HG02798 (cell line): ENCODE results near the gene VAMP1.
A peak's percentile ranks its signal among the peaks of the same experiment; 100 is the strongest.
"Not testable (repeated sequence)": the region's sequence is repeated elsewhere in the genome, so short reads cannot be mapped to it uniquely, and the experiment has no call there.

Experiments
- ATAC-seq: cut with Tn5 transposase; IDR thresholded peaks from one replicate; pipeline ENCODE4 v1.9.1; 2021; ENCODE audit warnings: mild to moderate bottlenecking; ENCODE audit not compliant: unreplicated experiment, poor library complexity

Gene VAMP1, protein sequence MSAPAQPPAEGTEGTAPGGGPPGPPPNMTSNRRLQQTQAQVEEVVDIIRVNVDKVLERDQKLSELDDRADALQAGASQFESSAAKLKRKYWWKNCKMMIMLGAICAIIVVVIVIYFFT

DNA sequence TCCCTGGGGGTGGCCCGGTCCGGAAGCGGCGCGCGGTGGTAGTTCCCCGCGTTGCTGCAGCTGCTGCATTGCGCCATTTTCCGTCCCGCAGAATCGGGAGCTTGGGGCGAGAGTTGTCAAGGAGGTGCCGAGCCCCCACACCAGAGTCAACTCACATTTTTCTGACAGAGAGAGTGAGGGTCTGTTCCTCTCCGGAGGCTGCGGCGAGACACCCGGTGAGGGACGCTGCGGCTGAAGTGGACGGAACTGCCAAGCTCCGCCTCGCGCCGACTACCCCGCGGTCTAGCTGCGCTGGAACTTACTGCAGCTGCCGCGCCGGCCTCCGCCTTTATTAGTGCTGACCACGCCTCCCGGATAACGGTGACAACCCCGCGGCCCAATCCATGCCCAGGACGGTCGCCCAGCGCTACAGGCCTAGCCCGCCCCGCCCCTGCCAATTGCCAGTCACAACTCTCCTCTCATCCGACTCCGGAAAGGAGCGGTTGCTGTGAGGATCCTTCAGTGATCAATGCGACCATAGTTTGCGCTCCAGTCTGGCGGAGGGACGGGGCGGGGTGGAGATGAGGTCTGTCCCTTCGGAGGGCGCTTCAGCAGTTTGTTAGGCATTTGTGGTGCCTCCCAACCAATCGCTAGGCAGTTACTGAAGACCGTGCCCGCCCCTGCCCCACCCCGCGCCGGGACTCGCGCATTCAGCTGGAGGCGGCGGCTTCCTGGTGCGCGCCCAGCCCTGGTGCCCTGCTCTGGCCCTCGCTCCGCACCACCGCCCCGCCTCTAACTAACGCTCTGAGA is at the start of gene VAMP1:
Gene VAMP1, minus strand, starts transcription at position 303 of the 789 bp plus-strand sequence. Its CDS starts 146 bp downstream, at position 157.
- ATAC-seq: peak; percentile 88

- no peak for ATAC-seq
Measured at GRCh38 chr12:6520186-6520585, 49.7 kb upstream of the VAMP1 start.

- no peak for ATAC-seq
Measured at GRCh38 chr12:6508087-6508486, 37.6 kb upstream of the VAMP1 start.

DNA sequence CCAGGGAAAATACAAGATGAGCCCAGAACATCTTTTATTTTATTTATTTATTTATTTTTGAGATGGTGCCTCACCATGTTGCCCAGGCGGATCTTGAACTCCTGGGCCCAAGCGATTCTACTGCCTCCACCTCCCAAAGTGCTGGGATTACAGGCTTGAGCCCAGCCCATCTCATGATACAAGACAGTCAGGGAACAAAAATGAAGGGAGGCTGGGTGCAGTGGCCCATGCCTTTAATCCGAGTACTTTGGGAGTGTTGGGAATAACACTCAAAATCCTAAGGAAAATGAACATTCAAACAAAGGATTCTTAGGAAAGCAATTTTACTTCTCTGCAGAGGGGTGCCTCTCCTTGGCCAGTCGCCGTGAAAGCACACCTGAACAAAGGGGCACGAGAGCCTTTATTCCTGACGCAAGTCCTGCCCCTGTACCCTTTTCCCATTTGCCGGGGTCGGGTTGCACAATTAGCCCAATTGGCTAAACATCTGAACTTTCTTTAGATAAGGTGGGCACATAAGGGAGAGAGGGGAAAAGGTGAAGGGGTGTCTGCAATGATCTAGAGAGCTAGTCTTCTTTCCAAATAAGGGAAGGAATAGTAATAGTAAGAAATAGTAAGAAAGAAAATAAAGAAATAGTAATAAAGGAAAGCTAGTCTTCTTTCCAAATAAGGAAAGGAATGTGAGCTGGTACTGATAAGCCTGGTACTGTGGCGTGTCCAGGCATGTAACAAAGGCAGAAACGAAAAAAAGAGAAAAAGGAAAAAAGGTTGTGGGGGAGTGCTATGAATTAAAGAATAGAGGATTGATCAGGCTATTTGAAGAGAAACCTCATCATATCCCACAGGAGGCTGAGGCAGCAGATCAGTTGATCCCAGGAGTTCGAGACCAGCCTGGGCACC is 36.9 kb upstream of the VAMP1 start:
- ATAC-seq: no peak

- ATAC-seq: no peak
Measured at GRCh38 chr12:6500466-6500865, 30.0 kb upstream of the VAMP1 start.

GRCh38 chr12:6497291-6497690 is 26.8 kb upstream of the VAMP1 start:
- not testable (repeated sequence) for ATAC-seq

DNA sequence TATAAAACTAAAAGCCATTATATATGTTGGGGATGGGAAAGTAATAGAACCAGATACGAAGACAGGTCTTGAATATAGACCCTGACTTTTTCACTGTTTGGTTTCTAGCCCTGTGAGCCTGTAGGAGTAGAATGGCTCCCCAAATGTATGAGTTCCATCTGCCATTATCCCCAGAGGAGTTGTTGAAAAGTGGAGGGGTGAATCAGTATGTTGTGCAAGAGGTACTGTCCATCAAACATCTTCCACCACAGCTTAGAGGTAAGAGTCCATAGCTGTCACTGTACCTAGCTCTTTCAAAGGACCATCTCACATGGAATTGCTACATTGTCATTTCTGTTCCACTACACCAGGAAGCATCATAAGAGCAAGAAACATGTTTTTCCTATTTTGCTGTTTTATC is 24.5 kb upstream of the VAMP1 start:
- ATAC-seq: no peak

DNA sequence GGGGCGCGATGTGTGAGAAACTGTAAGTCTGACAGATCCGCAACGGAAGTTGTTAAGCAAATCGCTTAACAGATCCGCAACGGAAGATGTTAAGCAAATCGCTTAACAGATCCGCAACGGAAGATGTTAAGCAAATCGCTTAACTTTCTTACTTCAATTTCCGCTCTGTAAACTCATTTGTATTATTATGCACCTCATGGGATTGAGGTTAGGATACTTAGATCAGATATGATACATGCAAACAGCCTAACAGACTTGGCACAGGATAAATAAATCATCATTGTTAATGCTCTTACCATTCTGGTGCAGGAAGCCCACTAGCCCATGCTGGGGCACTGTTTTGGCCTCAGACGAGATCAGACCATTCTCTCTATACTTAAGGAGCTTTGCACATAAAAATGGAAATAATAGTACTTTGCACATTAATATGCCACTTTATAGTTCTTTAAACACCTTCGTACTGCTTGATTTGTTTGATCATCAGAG is 23.8 kb upstream of the VAMP1 start:
- no peak for ATAC-seq

DNA sequence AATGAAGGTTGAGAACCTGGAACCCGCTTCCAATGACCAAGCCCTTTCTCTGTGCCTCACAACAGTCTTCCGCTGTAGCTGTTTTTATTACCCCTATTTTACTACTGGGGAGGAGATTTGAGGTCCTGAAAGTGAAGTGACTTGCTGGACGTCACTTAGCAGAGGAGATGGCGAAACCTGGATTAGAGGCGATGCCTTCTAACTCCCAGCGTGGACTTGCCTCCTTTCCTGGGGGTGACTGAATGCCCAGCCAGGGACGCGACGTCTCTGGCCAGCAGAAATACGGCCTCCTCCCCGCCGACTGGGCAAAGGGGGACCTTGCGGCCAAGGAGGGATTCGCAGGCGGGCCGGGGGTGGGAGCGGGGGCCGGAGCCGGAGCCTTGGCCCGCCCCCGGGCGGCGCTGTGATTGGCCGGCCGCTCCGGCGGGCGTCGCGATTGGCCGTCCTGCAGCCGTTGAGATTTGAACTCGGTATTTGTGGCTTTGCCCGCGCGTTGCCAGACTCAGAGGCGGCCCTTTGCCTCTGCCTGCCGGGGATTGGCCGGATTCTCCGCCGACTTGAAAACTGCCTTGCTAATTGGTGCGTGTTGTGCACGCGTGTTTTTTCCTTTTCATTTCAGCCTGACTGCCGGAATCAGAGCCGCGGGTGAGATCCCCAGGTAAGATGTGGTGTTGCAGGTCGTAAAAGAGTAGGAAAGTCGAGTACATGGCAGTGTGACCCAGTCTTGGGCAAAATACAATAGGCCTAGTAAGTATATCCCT is 23.2 kb upstream of the VAMP1 start, which contains the start of gene NCAPD2:
Gene NCAPD2, plus strand, starts transcription at position 606 of the 761 bp plus-strand sequence. CDS start 997 bp downstream, outside the sequence.
- peak; percentile 93 for ATAC-seq

- ATAC-seq: peak; percentile 73
Measured at GRCh38 chr12:6492838-6493496, 22.5 kb upstream of the VAMP1 start, which contains the start of gene MRPL51. Gene MRPL51 (minus strand): TSS chr12:6493262. CDS start chr12:6493136, 126 bp downstream.

DNA sequence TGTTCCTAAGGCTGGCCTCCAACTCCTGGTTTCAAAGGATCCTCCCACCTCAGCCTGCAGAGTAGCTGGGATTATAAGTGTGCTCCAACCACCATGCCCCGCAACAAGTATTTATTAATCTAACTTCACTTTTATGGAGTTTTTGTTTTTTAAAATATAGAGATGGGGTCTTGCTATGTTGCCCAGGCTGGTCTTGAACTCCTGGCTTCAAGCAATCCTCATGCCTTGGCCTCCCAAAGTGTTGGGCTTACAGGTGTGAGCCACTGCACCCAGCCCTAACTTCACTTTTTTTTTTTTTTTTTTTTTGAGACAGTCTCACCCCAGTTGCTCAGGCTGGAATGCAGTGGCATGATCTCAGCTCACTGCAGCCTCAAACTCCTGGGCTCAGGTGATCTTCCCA is 20.2 kb upstream of the VAMP1 start:
- not testable (repeated sequence) for ATAC-seq

DNA sequence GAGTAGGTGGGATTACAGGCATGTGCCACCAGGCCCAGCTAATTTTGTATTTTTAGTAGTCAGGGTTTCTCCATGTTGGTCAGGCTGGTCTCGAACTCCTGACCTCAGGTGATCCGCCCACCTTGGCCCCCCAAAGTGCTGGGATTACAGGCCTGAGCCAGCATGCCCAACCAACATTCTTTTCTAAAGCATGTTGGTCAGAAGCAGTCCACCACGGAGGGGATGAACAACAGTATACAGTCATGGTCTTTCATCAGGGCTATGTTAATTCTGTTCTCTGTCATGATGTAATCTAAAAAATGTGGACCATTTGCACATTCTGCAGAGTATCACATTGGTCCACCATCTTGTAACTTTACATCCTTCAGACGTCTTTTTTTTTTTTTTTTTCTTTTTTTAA is 19.0 kb upstream of the VAMP1 start:
- no peak for ATAC-seq

- ATAC-seq: no peak
Measured at GRCh38 chr12:6488240-6488639, 17.8 kb upstream of the VAMP1 start.

- ATAC-seq: no peak
Measured at GRCh38 chr12:6478416-6478815, 7.9 kb upstream of the VAMP1 start.

- not testable (repeated sequence) for ATAC-seq
Measured at GRCh38 chr12:6477601-6478377, 7.3 kb upstream of the VAMP1 start.

- ATAC-seq: no peak
Measured at GRCh38 chr12:6476489-6476888, 6.0 kb upstream of the VAMP1 start.

- not testable (repeated sequence) for ATAC-seq
Measured at GRCh38 chr12:6475233-6475975, 4.9 kb upstream of the VAMP1 start.

GRCh38 chr12:6472491-6472890 is 2.0 kb upstream of the VAMP1 start:
- ATAC-seq: no peak
